ENCODE data around the gene NPFFR2.
"Not testable (repeated sequence)": the region's sequence is repeated elsewhere in the genome, so short reads cannot be mapped to it uniquely, and the experiment has no call there.

The NPFFR2 gene

GRCh38 chr4:72112514-72113156 is 80.8 kb downstream of the NPFFR2 start:
- peak in 1 of 2 donors; percentile 5 for DNase-seq

- no peak for DNase-seq
These were observed 86.2 kb downstream of the NPFFR2 start for GRCh38 chr4:72118017-72118416.

GRCh38 chr4:72119946-72120345 is 88.1 kb downstream of the NPFFR2 start:
- no peak for DNase-seq

- no peak for DNase-seq
These were observed 96.9 kb downstream of the NPFFR2 start for GRCh38 chr4:72128741-72129140.

GRCh38 chr4:72136429-72136828 is 104.6 kb downstream of the NPFFR2 start:
- DNase-seq: no peak

GRCh38 chr4:72139997-72140396 is 108.2 kb downstream of the NPFFR2 start:
- DNase-seq: not testable (repeated sequence)

- no peak for DNase-seq
These were observed 112.4 kb downstream of the NPFFR2 start for GRCh38 chr4:72144241-72144640.

- no peak for DNase-seq
These were observed 120.9 kb downstream of the NPFFR2 start for GRCh38 chr4:72152731-72153130.

GRCh38 chr4:72153634-72154033 is 121.8 kb downstream of the NPFFR2 start:
- not testable (repeated sequence) for DNase-seq

- not testable (repeated sequence) for DNase-seq
These were observed 137.5 kb downstream of the NPFFR2 start for GRCh38 chr4:72169285-72169684.

GRCh38 chr4:72169861-72170260 is 138.1 kb downstream of the NPFFR2 start:
- no peak for DNase-seq

- no peak for DNase-seq
These were observed 140.0 kb downstream of the NPFFR2 start for GRCh38 chr4:72171761-72172160.

- DNase-seq: no peak
These were observed 147.5 kb downstream of the NPFFR2 start for GRCh38 chr4:72179342-72179741.

GRCh38 chr4:72186714-72187113 is 154.9 kb downstream of the NPFFR2 start:
- no peak for DNase-seq

GRCh38 chr4:72194046-72194445 is 162.2 kb downstream of the NPFFR2 start:
- no peak for DNase-seq

GRCh38 chr4:72194453-72194852 is 162.7 kb downstream of the NPFFR2 start:
- DNase-seq: no peak

Measured in stimulated activated CD4-positive, alpha-beta T cell treated with anti-CD3 and anti-CD28 coated beads, Interleukin-2, amount 100 ng/mL, for 48 hours (primary cell).